HepG2 (cell line): Measurements from ENCODE around the gene LRRC15. TPM values are rescaled to one million over a fixed set of nuclear protein-coding genes. Genes with fewer than 3 reads are reported as not detected.

Source experiments
- BCL6 ChIP-seq: IDR thresholded peaks from 2 replicates; pipeline ENCODE4 v1.6.1; 2016; ENCODE audit warnings: missing genetic modification reagents, missing compliant biosample characterization
- FIP1L1 ChIP-seq: fragments of 200-400 bp; formaldehyde crosslinking; IDR thresholded peaks from 2 replicates; pipeline ENCODE4 v1.6.1; 2018; ENCODE audit warnings: low read depth, mild to moderate bottlenecking, low read length, moderate library complexity, borderline replicate concordance; ENCODE audit not compliant: insufficient read depth
- FOSL1 ChIP-seq: sonication (generic); formaldehyde crosslinking; IDR thresholded peaks from 2 replicates; pipeline ENCODE4 v1.9.0; 2021; ENCODE audit warnings: missing genetic modification reagents, borderline replicate concordance
- FOXC1 ChIP-seq: sonication (generic); formaldehyde crosslinking; IDR thresholded peaks from 2 replicates; pipeline ENCODE4 v1.8.0; 2022; ENCODE audit warnings: mild to moderate bottlenecking, missing genetic modification reagents, borderline replicate concordance
- GZF1 ChIP-seq: sonication (generic); formaldehyde crosslinking; IDR thresholded peaks from 2 replicates; pipeline ENCODE4 v1.5.1; 2020; ENCODE audit warnings: mild to moderate bottlenecking, missing genetic modification reagents
- HINFP ChIP-seq: sonication (generic); formaldehyde crosslinking; IDR thresholded peaks from 2 replicates; pipeline ENCODE4 v1.4.0; 2020; ENCODE audit warnings: low read depth, mild to moderate bottlenecking, missing genetic modification reagents
- HNF4A ChIP-seq: sonication (generic); formaldehyde crosslinking; IDR thresholded peaks from 2 replicates; pipeline ENCODE4 v1.4.0; 2020; ENCODE audit warnings: missing genetic modification reagents
- LBX2 ChIP-seq: sonication (generic); formaldehyde crosslinking; IDR thresholded peaks from 2 replicates; pipeline ENCODE4 v1.5.0; 2020; ENCODE audit warnings: missing genetic modification reagents, mild to moderate bottlenecking, borderline replicate concordance
- RARA ChIP-seq: IDR thresholded peaks from 2 replicates; pipeline ENCODE4 v1.6.1; 2016; ENCODE audit warnings: missing genetic modification reagents, missing compliant biosample characterization
- SOX5 ChIP-seq: IDR thresholded peaks from 2 replicates; pipeline ENCODE4 v1.6.1; 2016; ENCODE audit warnings: borderline replicate concordance
- SPEN ChIP-seq: sonication (generic); formaldehyde crosslinking; IDR thresholded peaks from 2 replicates; pipeline ENCODE4 v1.5.1; 2020; ENCODE audit warnings: low read depth, mild to moderate bottlenecking, missing genetic modification reagents
- U2AF2 ChIP-seq: fragments of 200-400 bp; formaldehyde crosslinking; IDR thresholded peaks from 2 replicates; pipeline ENCODE4 v1.6.1; 2017; ENCODE audit warnings: low read depth, mild to moderate bottlenecking, low read length
- ZFP36 ChIP-seq: fragments of 150-350 bp; IDR thresholded peaks from 2 replicates; pipeline ENCODE4 v1.6.1; 2018; ENCODE audit warnings: borderline replicate concordance, low read length, low read depth; ENCODE audit not compliant: partially characterized antibody
- ZFP37 ChIP-seq: sonication (generic); formaldehyde crosslinking; IDR thresholded peaks from 2 replicates; pipeline ENCODE4 v1.4.0; 2020; ENCODE audit warnings: missing genetic modification reagents, borderline replicate concordance
- ZKSCAN8 ChIP-seq: IDR thresholded peaks from 2 replicates; pipeline ENCODE4 v1.6.1; 2016; ENCODE audit warnings: borderline replicate concordance, missing genetic modification reagents, missing compliant biosample characterization
- ZNF124 ChIP-seq: sonication (generic); formaldehyde crosslinking; IDR thresholded peaks from 2 replicates; pipeline ENCODE4 v1.4.0; 2020; ENCODE audit warnings: missing genetic modification reagents
- ZNF33B ChIP-seq: sonication (generic); formaldehyde crosslinking; IDR thresholded peaks from 2 replicates; pipeline ENCODE4 v1.5.1; 2020; ENCODE audit warnings: mild to moderate bottlenecking, missing genetic modification reagents
- ZNF34 ChIP-seq: sonication (generic); formaldehyde crosslinking; IDR thresholded peaks from 2 replicates; pipeline ENCODE4 v1.4.0; 2020; ENCODE audit warnings: mild to moderate bottlenecking, missing genetic modification reagents, borderline replicate concordance
- ZNF607 ChIP-seq: sonication (generic); formaldehyde crosslinking; IDR thresholded peaks from 2 replicates; pipeline ENCODE4 v1.5.1; 2020; ENCODE audit warnings: missing genetic modification reagents, mild to moderate bottlenecking, borderline replicate concordance
- ZNF772 ChIP-seq: sonication (generic); formaldehyde crosslinking; IDR thresholded peaks from 2 replicates; pipeline ENCODE4 v1.5.0; 2020; ENCODE audit warnings: mild to moderate bottlenecking, missing genetic modification reagents
- polyA plus RNA-seq, 8 experiments: library from polyadenylated mRNA; depleted of rRNA in 3 of 8; stranded (reverse) in 7 of 8; unstranded in 1 of 8; fragments of >200 nt; fragmentation: Illumina TruSeq in 4 of 8; extraction: Trizol in 4 of 8; gene quantifications; 2 replicates each; pipeline versions ENCODE4 v1.2.1 to v1.2.3, GENCODE V29; 2011 to 2016; ENCODE audit warnings: low read depth in 4 of 8, missing spikeins in 1 of 8, mixed read lengths in 1 of 8; ENCODE audit not compliant: insufficient read depth in 1 of 8
- total RNA-seq, 5 experiments: library from RNA; depleted of rRNA; stranded (reverse); fragments of >200 nt; fragmentation: Illumina TruSeq; extraction: Trizol; gene quantifications; 2 replicates each; pipeline ENCODE4 v1.2.3, GENCODE V29; 2016; ENCODE audit warnings: low read depth in 1 of 5
- TF ChIP-seq, protein P1 (sequence below): IDR thresholded peaks from 2 replicates; pipeline ENCODE4 v1.6.1; 2016; ENCODE audit warnings: low read depth
- TF ChIP-seq, protein P2 (sequence below): sonication (generic); formaldehyde crosslinking; IDR thresholded peaks from 2 replicates; pipeline ENCODE4 v1.4.0; 2020; ENCODE audit warnings: mild to moderate bottlenecking, missing genetic modification reagents

Gene LRRC15
- total and polyA plus RNA-seq, 2 of the 13 experiments (the other 11 are each of a cell fraction or from before 2014, with no cell fraction given) = not detected

- TF ChIP-seq, protein P1, sequence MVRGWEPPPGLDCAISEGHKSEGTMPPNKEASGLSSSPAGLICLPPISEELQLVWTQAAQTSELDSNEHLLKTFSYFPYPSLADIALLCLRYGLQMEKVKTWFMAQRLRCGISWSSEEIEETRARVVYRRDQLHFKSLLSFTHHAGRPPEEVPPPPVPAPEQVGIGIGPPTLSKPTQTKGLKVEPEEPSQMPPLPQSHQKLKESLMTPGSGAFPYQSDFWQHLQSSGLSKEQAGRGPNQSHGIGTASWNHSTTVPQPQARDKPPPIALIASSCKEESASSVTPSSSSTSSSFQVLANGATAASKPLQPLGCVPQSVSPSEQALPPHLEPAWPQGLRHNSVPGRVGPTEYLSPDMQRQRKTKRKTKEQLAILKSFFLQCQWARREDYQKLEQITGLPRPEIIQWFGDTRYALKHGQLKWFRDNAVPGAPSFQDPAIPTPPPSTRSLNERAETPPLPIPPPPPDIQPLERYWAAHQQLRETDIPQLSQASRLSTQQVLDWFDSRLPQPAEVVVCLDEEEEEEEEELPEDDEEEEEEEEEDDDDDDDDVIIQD = no peak
- TF ChIP-seq FIP1L1 = no peak
- no peak for TF ChIP-seq U2AF2
- TF ChIP-seq FOSL1 (CRISPR knock-in tag) = no peak
- TF ChIP-seq ZNF34 (CRISPR knock-in tag) = no peak
- TF ChIP-seq ZNF607 (CRISPR knock-in tag) = no peak
- TF ChIP-seq SOX5 (CRISPR knock-in tag) = peak; percentile 16; the same call in 1 of the 2 replicates
- TF ChIP-seq, protein P2, sequence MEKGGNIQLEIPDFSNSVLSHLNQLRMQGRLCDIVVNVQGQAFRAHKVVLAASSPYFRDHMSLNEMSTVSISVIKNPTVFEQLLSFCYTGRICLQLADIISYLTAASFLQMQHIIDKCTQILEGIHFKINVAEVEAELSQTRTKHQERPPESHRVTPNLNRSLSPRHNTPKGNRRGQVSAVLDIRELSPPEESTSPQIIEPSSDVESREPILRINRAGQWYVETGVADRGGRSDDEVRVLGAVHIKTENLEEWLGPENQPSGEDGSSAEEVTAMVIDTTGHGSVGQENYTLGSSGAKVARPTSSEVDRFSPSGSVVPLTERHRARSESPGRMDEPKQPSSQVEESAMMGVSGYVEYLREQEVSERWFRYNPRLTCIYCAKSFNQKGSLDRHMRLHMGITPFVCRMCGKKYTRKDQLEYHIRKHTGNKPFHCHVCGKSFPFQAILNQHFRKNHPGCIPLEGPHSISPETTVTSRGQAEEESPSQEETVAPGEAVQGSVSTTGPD = no peak
- TF ChIP-seq ZNF772 (CRISPR knock-in tag) = peak; percentile 48; the same call in 1 of the 2 replicates
- TF ChIP-seq LBX2 (CRISPR knock-in tag) = 0 out of 2 replicates have a peak, but pooled peaks have one; percentile 36
- TF ChIP-seq ZNF33B = no peak
- TF ChIP-seq ZFP36 = peak; percentile 81
- TF ChIP-seq ZKSCAN8 (CRISPR knock-in tag) = no peak
- peak; percentile 38; the same call in 1 of the 2 replicates for TF ChIP-seq SPEN (CRISPR knock-in tag)
- TF ChIP-seq HNF4A (CRISPR knock-in tag) = peak; percentile 74
- peak; percentile 54; the same call in 1 of the 2 replicates for TF ChIP-seq BCL6 (CRISPR knock-in tag)
- no peak for TF ChIP-seq FOXC1 (CRISPR knock-in tag)
- 0 out of 2 replicates have a peak, but pooled peaks have one; percentile 3 for TF ChIP-seq ZNF124 (CRISPR knock-in tag)
- no peak for TF ChIP-seq ZFP37 (CRISPR knock-in tag)
- TF ChIP-seq RARA = peak; percentile 90
- 0 out of 2 replicates have a peak, but pooled peaks have one; percentile 7 for TF ChIP-seq GZF1 (CRISPR knock-in tag)
- 0 out of 2 replicates have a peak, but pooled peaks have one; percentile 8 for TF ChIP-seq HINFP (CRISPR knock-in tag)
Observed at GRCh38 chr3:194320100-194320499, 49.4 kb downstream of the LRRC15 start (continued).
